ENCODE results near the gene C6orf15.
"Not testable (repeated sequence)": the region's sequence is repeated elsewhere in the genome, so short reads cannot be mapped to it uniquely, and the experiment has no call there.

C6orf15 gene

DNA sequence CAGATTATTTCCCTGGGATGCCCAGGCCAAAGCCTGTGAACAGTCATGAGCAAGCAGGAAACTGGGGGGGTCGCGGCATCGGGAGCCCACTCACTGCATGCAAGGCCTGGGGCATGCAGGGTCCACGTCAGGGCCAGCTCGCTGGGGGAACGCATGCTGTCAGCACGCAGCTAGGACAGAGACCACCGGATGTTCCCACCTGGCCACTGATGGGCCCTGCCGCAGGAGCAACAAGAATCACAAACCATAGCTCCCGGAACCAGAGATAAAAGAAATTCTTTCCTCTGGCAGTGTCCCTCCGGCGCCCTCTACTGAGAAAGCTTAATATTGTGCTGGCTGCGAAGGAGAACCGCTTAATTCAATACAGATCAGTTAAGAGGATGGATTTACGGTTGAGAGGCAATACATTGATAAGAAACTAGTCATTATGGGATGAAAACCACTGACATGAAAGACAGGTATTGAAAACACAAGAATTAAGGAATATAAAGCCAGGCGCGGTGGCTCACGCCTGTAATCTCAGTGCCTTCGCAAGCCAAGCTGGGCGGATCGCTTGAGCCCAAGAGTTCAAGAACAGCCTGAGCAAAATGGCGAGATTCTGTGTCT is 32.6 kb downstream of the C6orf15 start:
- no peak overlapping the region for H3K27ac ChIP-seq
- no peak for DNase-seq (ENCODE audit: low read depth, low spot score)

DNA sequence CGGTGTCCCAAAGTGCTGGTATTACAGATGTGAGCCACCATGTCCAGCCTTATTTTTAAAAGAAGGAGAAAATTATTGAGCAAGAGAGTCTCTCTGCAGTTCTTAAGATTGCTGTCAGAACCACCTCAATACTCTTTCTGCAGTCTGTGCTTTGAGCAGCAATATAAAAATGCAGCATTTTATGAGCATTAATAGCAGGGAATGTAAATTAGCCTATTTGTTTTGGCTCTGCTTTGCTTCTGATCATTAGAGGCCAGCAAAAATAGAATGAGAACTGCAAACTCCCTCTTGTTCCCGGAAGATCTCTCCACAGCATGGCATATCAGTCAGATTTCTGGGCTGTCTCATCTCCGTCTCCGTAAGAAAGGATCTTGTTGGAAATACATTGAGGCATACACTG is 35.8 kb downstream of the C6orf15 start:
- no peak for DNase-seq (ENCODE audit: low read depth, low spot score)
- H3K27ac ChIP-seq = no peak overlapping the region

DNA sequence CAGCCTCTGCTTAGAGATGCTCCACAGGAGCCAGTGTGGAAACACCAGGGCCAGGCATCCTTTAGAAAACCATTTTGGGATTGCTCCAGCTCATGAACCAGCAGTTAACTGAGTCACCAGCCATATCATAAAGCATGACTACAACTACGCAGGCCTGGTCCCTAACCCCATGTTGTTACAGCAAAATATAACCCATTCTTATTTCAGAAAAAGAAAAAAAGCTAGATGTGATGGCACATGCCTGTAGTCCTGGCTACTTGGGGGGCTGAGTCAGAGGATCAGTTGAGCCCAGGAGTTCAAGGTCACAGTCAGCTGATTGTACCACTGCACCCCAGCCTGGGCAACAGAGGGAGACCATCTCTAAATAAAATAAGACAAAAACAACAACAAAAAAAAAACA is 36.8 kb downstream of the C6orf15 start:
- no peak overlapping the region for H3K27ac ChIP-seq
- no peak for DNase-seq (ENCODE audit: low read depth, low spot score)

DNA sequence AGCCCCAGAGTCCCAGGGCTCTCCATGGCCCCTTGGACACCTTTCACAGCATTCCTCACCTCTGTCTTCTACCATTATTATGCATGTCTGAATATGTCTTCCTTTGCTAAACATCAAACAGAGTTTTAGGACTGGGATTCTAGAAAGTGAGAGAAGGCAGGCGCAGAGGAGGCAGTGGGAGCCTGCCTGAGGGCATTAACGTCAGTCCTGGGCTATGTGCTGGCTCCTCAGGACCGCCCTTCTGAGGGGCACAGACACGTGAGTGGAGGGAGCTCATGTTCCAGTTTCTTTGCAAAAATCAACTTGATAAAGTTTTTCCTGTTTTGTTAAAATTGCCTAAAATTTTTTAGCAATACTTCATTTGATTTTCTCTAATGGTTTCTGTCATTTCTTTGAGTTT is 38.0 kb downstream of the C6orf15 start:
- no peak overlapping the region for H3K27ac ChIP-seq
- no peak for DNase-seq (ENCODE audit: low read depth, low spot score)

DNA sequence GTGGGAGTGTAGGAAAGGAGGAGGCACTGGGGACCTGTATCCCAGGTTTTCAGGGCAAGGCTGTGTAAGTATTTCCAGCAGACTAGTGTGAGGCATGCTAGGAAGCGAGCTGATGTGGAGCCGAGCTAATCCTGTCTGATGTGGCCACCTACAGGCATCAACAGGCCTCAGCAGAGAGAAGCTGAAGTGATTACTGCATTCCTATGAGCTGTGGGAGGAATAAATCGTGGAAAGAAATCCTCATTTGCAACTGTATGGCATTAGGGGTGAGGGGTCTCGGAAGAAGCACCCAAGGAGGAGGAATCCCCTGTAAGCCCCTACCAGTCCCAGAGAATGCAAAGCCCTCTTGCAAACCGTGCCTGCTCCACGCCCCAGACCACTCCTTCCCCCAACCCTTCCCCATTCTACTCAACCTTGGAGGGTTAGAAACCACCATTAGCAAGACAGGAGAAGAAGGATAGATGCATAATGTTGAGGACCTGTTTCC is 41.6 kb downstream of the C6orf15 start:
- H3K27ac ChIP-seq = no peak overlapping the region
- DNase-seq (ENCODE audit: low read depth, low spot score) = no peak

DNA sequence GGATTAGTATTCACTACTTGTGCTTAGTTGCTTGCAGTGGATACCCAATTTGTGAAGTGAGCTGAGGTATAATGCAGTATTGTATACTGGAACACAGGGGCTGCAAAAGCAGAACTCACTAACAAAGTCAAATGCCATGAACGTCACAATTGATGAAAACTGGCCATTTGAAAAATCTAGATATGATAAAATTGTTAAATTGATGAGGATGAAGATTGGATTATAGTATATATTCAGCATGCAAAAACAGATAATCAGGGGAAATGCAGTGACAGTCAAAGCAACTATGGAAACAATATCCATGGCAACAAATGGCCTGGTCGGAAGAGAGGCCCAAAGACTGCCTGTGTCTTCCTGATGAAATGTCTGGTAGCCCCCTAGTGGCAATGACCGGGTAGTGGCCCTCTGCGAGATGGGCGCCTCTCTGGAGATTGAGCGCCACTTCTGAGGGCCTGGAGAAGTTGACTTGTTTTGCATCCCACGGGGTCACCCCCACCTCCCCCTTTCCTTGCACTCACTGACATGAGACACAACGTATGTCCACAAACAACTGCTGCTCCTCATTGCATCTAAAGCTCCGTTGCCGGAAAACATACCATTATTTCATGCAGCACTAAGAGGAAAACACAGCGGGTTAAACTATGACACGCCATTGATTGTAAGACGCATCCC is 43.6 kb downstream of the C6orf15 start:
- DNase-seq (ENCODE audit: low read depth, low spot score) = no peak
- H3K27ac ChIP-seq = no peak overlapping the region

DNA sequence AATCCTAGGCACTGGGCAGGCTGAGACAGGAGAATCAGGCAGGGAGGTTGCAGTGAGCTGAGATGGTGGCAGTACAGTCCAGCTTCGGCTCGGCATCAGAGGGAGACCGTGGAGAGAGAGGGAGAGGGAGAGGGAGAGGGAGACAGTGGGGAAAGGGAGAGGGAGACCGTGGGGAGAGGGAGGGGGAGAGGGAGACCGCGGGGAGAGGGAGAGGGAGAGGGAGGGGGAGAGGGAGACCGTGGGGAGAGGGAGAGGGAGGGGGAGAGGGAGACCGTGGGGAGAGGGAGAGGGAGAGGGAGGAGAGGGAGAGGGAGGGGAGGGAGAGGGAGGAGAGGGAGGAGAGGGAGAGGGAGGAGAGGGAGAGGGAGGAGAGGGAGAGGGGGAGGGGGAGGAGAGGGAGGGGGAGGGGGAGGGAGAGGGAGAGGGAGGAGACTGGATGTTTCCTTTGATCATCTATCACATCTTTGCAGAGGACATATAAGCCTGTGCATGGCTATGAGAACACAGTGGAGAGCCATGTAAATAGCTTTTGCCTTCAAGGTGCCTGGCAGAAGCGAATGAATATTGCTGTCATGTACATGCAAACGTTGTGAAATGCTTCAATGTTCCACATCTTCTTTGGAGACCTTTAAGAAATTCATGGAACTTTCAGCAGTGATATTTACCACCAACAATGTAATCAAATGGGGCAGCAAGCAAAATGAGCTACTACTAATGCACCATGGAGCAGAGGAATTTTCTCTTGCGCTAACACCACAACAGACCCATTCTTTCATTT is 44.3 kb downstream of the C6orf15 start:
- not testable (repeated sequence) for H3K27ac ChIP-seq; DNase-seq (ENCODE audit: low read depth, low spot score)

DNA sequence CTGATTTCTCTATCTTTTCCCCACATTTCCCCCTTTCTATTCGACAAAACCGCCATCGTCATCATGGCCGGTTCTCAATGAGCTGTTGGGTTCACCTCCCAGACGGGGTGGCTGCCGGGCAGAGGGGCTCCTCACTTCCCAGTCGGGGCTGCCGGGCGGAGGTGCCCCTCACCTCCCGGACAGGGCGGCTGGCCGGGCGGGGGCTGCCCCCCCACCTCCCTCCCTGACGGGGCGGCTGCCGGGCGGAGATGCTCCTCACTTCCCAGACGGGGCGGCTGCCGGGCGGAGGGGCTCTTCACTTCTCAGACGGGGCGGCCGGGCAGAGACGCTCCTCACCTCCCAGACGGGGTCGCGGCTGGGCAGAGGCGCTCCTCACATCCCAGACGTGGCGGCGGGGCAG is 45.3 kb downstream of the C6orf15 start:
- H3K27ac ChIP-seq = not testable (repeated sequence)

DNA sequence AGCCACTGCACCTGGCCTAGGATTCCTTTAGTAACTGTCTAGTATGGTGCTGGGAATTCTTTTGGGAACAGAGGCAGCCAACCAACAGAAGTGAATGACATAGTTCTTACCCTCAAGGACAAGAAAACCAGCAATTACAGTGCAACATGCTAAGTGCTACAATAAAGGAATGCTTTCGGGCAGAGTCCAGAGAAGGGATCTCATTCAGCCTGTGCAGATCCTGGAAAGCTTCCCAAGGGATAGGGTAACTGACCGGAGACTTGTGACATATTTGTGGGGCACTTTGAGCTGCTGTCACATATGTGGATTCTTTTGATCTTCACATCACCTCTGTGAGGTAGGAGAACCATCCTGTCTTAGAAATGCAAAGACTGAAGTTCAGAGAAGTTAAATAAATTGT is 46.8 kb downstream of the C6orf15 start:
- no peak overlapping the region for H3K27ac ChIP-seq
- DNase-seq (ENCODE audit: low read depth, low spot score) = no peak

More for the DNA sequence above, 45.3 kb downstream of the C6orf15 start:
- DNase-seq (ENCODE audit: low read depth, low spot score) = not testable (repeated sequence)

DNA sequence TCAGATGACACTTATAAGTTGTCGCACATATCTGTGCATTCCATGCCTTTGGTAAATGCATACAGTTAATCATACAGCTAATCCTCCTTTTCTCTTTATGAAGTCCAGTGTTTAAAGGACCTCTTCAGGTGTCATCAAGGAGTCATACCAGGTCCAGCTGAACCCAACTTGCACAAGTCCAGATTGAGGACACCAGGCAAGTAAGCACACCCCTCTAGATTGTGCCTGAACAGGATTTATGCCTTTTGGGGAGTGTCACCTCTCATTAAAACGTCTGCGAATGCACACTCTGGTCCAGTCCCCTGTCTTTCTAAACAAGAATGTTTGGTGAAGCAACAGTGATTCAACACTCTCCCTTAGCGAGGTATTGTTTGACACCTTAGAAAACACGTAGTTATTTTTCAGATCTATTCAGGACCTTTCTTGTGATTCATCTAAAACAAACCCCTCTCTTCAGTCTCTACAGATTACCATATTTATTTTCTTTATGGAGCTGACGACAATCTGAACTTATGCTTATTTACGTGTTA is 48.4 kb downstream of the C6orf15 start:
- H3K27ac ChIP-seq = peak overlapping the region; percentile 25
- DNase-seq (ENCODE audit: low read depth, low spot score) = no peak

Data from epithelial cell of prostate (primary cell).